CD8-positive, alpha-beta memory T cell (primary cell): ENCODE data around the gene ESR1. TPM values are rescaled to one million over a fixed set of nuclear protein-coding genes. Genes with fewer than 3 reads are reported as not detected.
A peak's percentile ranks its signal among the peaks of the same experiment; 100 is the strongest.
"Not testable (repeated sequence)": the region's sequence is repeated elsewhere in the genome, so short reads cannot be mapped to it uniquely, and the experiment has no call there.

Source experiments
- CTCF ChIA-PET: fragments of 350-600 bp; sonication (Branson Sonifier 250); formaldehyde crosslinking; loops from one replicate; lab custom pipeline; 2021; ENCODE audit warnings: antibody characterized with exemption; lab: Charles Lee
- POLR2A ChIA-PET: fragments of 350-600 bp; sonication (Branson Sonifier 250); formaldehyde crosslinking; loops from one replicate; lab custom pipeline; 2021; ENCODE audit warnings: antibody characterized with exemption; lab: Charles Lee
- DNase-seq, 5 donors: peaks; one replicate each; pipeline versions ENCODE4 v3.0.0 to v3.0.0-alpha.2; 2020 to 2022; ENCODE audit warnings: mixed read lengths in 1 of 5
- H3K27ac ChIP-seq: one replicate; pipeline ENCODE4 v1.7.0; 2013; ENCODE audit warnings: low read depth, mild to moderate bottlenecking, low read length, moderate library complexity
- H3K27me3 ChIP-seq: 2 replicates; pipeline ENCODE4 v1.7.0; 2013; ENCODE audit warnings: low read length, mild to moderate bottlenecking; ENCODE audit not compliant: insufficient read depth, poor library complexity, severe bottlenecking
- H3K36me3 ChIP-seq: 2 replicates; pipeline ENCODE4 v1.7.0; 2013; ENCODE audit warnings: mild to moderate bottlenecking, low read length, moderate library complexity; ENCODE audit not compliant: insufficient read depth
- H3K4me1 ChIP-seq: 2 replicates; pipeline ENCODE4 v1.7.0; 2013; ENCODE audit warnings: mild to moderate bottlenecking, low read length, moderate library complexity; ENCODE audit not compliant: insufficient read depth
- H3K4me3 ChIP-seq: 2 replicates; pipeline ENCODE4 v1.7.0; 2013; ENCODE audit warnings: mild to moderate bottlenecking, low read length
- H3K9me3 ChIP-seq: 2 replicates; pipeline ENCODE4 v1.7.0; 2013; ENCODE audit warnings: mild to moderate bottlenecking, low read length
- H3K27ac Mint-ChIP-seq, 8 donors: one replicate each; pipeline ENCODE4 v1.8.0; 2020 to 2021; ENCODE audit warnings: mixed read lengths in 8 of 8, mild to moderate bottlenecking in 6 of 8, inconsistent platforms in 3 of 8, moderate library complexity in 3 of 8
- H3K27me3 Mint-ChIP-seq, 2 donors: one replicate each; pipeline ENCODE4 v1.8.0; 2020 to 2021; ENCODE audit warnings: mixed read lengths in 2 of 2, mild to moderate bottlenecking in 1 of 2, moderate library complexity in 1 of 2
- H3K36me3 Mint-ChIP-seq, 3 donors: one replicate each; pipeline ENCODE4 v1.8.0; 2020 to 2021; ENCODE audit warnings: mixed read lengths in 3 of 3, inconsistent platforms in 1 of 3, mild to moderate bottlenecking in 1 of 3
- H3K4me1 Mint-ChIP-seq, 3 donors: one replicate each; pipeline ENCODE4 v1.8.0; 2020 to 2021; ENCODE audit warnings: mixed read lengths in 3 of 3, inconsistent platforms in 1 of 3, mild to moderate bottlenecking in 1 of 3
- H3K4me3 Mint-ChIP-seq, 7 donors: one replicate each; pipeline ENCODE4 v1.8.0; 2020 to 2021; ENCODE audit warnings: mixed read lengths in 7 of 7, mild to moderate bottlenecking in 6 of 7, moderate library complexity in 4 of 7, inconsistent platforms in 2 of 7
- H3K9me3 Mint-ChIP-seq, 5 donors: one replicate each; pipeline ENCODE4 v1.8.0; 2020 to 2022; ENCODE audit warnings: mixed read lengths in 5 of 5, mild to moderate bottlenecking in 3 of 5, moderate library complexity in 2 of 5, inconsistent platforms in 1 of 5
- polyA plus RNA-seq: library from polyadenylated mRNA; unstranded; fragments of 300-500 nt; fragmentation: Illumina TruSeq; gene quantifications from one replicate; pipeline ENCODE4 v1.2.3, GENCODE V29; 2021
- total RNA-seq, 2 experiments: library from RNA; stranded (reverse); gene quantifications; one replicate each; pipeline ENCODE4 v1.2.3, GENCODE V29; 2021

Gene ESR1
- total and polyA plus RNA-seq, 3 experiments from 2014 or later = 0.15 to 1.2 TPM; not detected in 1

- POLR2A ChIA-PET, H3K27me3 ChIP-seq, DNase-seq, H3K27ac ChIP-seq, H3K4me3 Mint-ChIP-seq, CTCF ChIA-PET, H3K9me3 Mint-ChIP-seq, H3K4me1 ChIP-seq, H3K27me3 Mint-ChIP-seq, H3K9me3 ChIP-seq, H3K4me1 Mint-ChIP-seq, H3K4me3 ChIP-seq: not testable (repeated sequence)
- Mint-ChIP-seq H3K27ac (peak overlapping the region in 4 of 8 donors; percentile 0 to 77 (median 39)), H3K36me3 (peaks cover 13 to 87% (median 32%) of the 10 kb centered on the region in 3 donors)
- H3K36me3 ChIP-seq = peaks cover 70% of the 10 kb centered on the region
Measured at GRCh38 chr6:152138344-152138743, 330.9 kb downstream of the ESR1 start.

- Histone ChIP-seq H3K27ac (no peak overlapping the region), H3K27me3 (no peaks in the 10 kb centered on the region), H3K36me3 (peaks cover 57% of the 10 kb centered on the region), H3K4me3 (no peak overlapping the region), H3K9me3 (no peaks in the 10 kb centered on the region), H3K4me1 (no peaks in the 10 kb centered on the region)
- Mint-ChIP-seq H3K27ac (no peak overlapping the region), H3K4me3 (no peak overlapping the region), H3K36me3 (peaks cover 12 to 82% (median 22%) of the 10 kb centered on the region in 3 donors), H3K27me3 (no peaks in the 10 kb centered on the region), H3K4me1 (peaks cover 0 to 2% (median 0%) of the 10 kb centered on the region in 3 donors), H3K9me3 (no peaks in the 10 kb centered on the region)
- DNase-seq = no peak
- ChIA-PET CTCF (no interaction called here), POLR2A (no interaction called here)
Measured at GRCh38 chr6:152142105-152142504, 334.6 kb downstream of the ESR1 start.

GRCh38 chr6:152143359-152143758, 335.9 kb downstream of the ESR1 start:
- ChIA-PET CTCF (interaction anchor here (1.1 kb wide), 1 partner anchor 11 kb away, joined by 3 read pairs; no protein-coding TSS in a partner anchor), POLR2A (no interaction called here)
- H3K9me3 Mint-ChIP-seq = no peaks in the 10 kb centered on the region
- no peaks in the 10 kb centered on the region for H3K27me3 ChIP-seq
- peaks cover 17 to 85% (median 30%) of the 10 kb centered on the region in 3 donors for H3K36me3 Mint-ChIP-seq
- no peaks in the 10 kb centered on the region for H3K9me3 ChIP-seq
- H3K4me1 Mint-ChIP-seq = peaks cover 0 to 7% (median 0%) of the 10 kb centered on the region in 3 donors
- no peak for DNase-seq
- H3K36me3 ChIP-seq = peaks cover 60% of the 10 kb centered on the region
- H3K27ac ChIP-seq = no peak overlapping the region
- no peaks in the 10 kb centered on the region for H3K4me1 ChIP-seq
- no peak overlapping the region for H3K4me3 Mint-ChIP-seq
- no peak overlapping the region for H3K27ac Mint-ChIP-seq
- no peak overlapping the region for H3K4me3 ChIP-seq
- H3K27me3 Mint-ChIP-seq = no peaks in the 10 kb centered on the region

- CTCF ChIA-PET = no interaction called here
- no peaks in the 10 kb centered on the region for H3K4me1 ChIP-seq
- H3K36me3 Mint-ChIP-seq = peaks cover 20 to 88% (median 38%) of the 10 kb centered on the region in 3 donors
Measured at GRCh38 chr6:152146385-152146784, 338.9 kb downstream of the ESR1 start.

GRCh38 chr6:152147269-152147668, 339.8 kb downstream of the ESR1 start:
- Mint-ChIP-seq H3K27ac (peak overlapping the region in 6 of 8 donors; percentile 4 to 82 (median 38)), H3K27me3 (no peaks in the 10 kb centered on the region), H3K4me1 (peaks cover 0 to 7% (median 0%) of the 10 kb centered on the region in 3 donors), H3K36me3 (peaks cover 20 to 95% (median 44%) of the 10 kb centered on the region in 3 donors), H3K4me3 (no peak overlapping the region), H3K9me3 (no peaks in the 10 kb centered on the region)
- ChIA-PET POLR2A (no interaction called here), CTCF (no interaction called here)
- DNase-seq = no peak
- Histone ChIP-seq H3K4me3 (no peak overlapping the region), H3K9me3 (no peaks in the 10 kb centered on the region), H3K4me1 (no peaks in the 10 kb centered on the region), H3K36me3 (peaks cover 73% of the 10 kb centered on the region), H3K27me3 (no peaks in the 10 kb centered on the region), H3K27ac (no peak overlapping the region)

More at GRCh38 chr6:152146385-152146784, 338.9 kb downstream of the ESR1 start:
- Mint-ChIP-seq H3K27ac (peak overlapping the region in 3 of 8 donors; percentile 25 to 93 (median 75)), H3K4me3 (no peak overlapping the region), H3K9me3 (no peaks in the 10 kb centered on the region), H3K4me1 (peaks cover 0 to 7% (median 0%) of the 10 kb centered on the region in 3 donors), H3K27me3 (no peaks in the 10 kb centered on the region)
- H3K27ac ChIP-seq = no peak overlapping the region
- H3K27me3 ChIP-seq = no peaks in the 10 kb centered on the region
- no peak overlapping the region for H3K4me3 ChIP-seq
- POLR2A ChIA-PET = no interaction called here
- H3K36me3 ChIP-seq = peaks cover 66% of the 10 kb centered on the region
- no peak for DNase-seq
- H3K9me3 ChIP-seq = no peaks in the 10 kb centered on the region

- no peak for DNase-seq
- H3K9me3 Mint-ChIP-seq = no peaks in the 10 kb centered on the region
- H3K27me3 Mint-ChIP-seq = no peaks in the 10 kb centered on the region
- H3K4me3 ChIP-seq = no peak overlapping the region
- peaks cover 0 to 7% (median 0%) of the 10 kb centered on the region in 3 donors for H3K4me1 Mint-ChIP-seq
- ChIA-PET CTCF (no interaction called here), POLR2A (no interaction called here)
- peaks cover 71% of the 10 kb centered on the region for H3K36me3 ChIP-seq
- H3K27ac Mint-ChIP-seq = peak overlapping the region in 1 of 8 donors; percentile 14
- H3K4me3 Mint-ChIP-seq = no peak overlapping the region
- H3K27ac ChIP-seq = no peak overlapping the region
- peaks cover 20 to 95% (median 39%) of the 10 kb centered on the region in 3 donors for H3K36me3 Mint-ChIP-seq
- H3K4me1 ChIP-seq = no peaks in the 10 kb centered on the region
- no peaks in the 10 kb centered on the region for H3K9me3 ChIP-seq
- no peaks in the 10 kb centered on the region for H3K27me3 ChIP-seq
Measured at GRCh38 chr6:152148412-152148811, 340.9 kb downstream of the ESR1 start.

GRCh38 chr6:152150196-152150595, 342.7 kb downstream of the ESR1 start:
- POLR2A ChIA-PET = no interaction called here
- no peaks in the 10 kb centered on the region for H3K27me3 ChIP-seq
- no peak overlapping the region for H3K4me3 ChIP-seq
- no peaks in the 10 kb centered on the region for H3K9me3 ChIP-seq
- H3K27me3 Mint-ChIP-seq = no peaks in the 10 kb centered on the region
- peaks cover 0 to 7% (median 0%) of the 10 kb centered on the region in 3 donors for H3K4me1 Mint-ChIP-seq
- no peaks in the 10 kb centered on the region for H3K9me3 Mint-ChIP-seq
- H3K36me3 ChIP-seq = peaks cover 77% of the 10 kb centered on the region
- H3K27ac Mint-ChIP-seq = peak overlapping the region in 3 of 8 donors; percentile 27 to 80 (median 66)
- no peaks in the 10 kb centered on the region for H3K4me1 ChIP-seq
- H3K27ac ChIP-seq = no peak overlapping the region
- peaks cover 20 to 92% (median 35%) of the 10 kb centered on the region in 3 donors for H3K36me3 Mint-ChIP-seq
- CTCF ChIA-PET = no interaction called here
- DNase-seq = no peak
- no peak overlapping the region for H3K4me3 Mint-ChIP-seq

- Histone ChIP-seq H3K36me3 (peaks cover 84% of the 10 kb centered on the region), H3K27ac (no peak overlapping the region), H3K4me3 (no peak overlapping the region), H3K4me1 (no peaks in the 10 kb centered on the region), H3K9me3 (no peaks in the 10 kb centered on the region), H3K27me3 (no peaks in the 10 kb centered on the region)
- Mint-ChIP-seq H3K4me1 (peaks cover 0 to 7% (median 0%) of the 10 kb centered on the region in 3 donors), H3K4me3 (no peak overlapping the region), H3K9me3 (no peaks in the 10 kb centered on the region), H3K36me3 (peaks cover 25 to 94% (median 40%) of the 10 kb centered on the region in 3 donors), H3K27me3 (no peaks in the 10 kb centered on the region), H3K27ac (peak overlapping the region in 4 of 8 donors; percentile 40 to 66 (median 49))
- ChIA-PET POLR2A (no interaction called here), CTCF (no interaction called here)
- DNase-seq = no peak
Measured at GRCh38 chr6:152151920-152152319, 344.4 kb downstream of the ESR1 start.
